Small intestine (tissue), 7 donors: Measurements from ENCODE around the gene SELENOT. TPM values are rescaled to one million over a fixed set of nuclear protein-coding genes. Genes with fewer than 3 reads are reported as not detected.

Source experiments
- DNase-seq, 2 donors: peaks; one replicate each; pipeline versions ENCODE4 v3.0.0 to v3.0.0-alpha.2; 2013
- FAIRE-seq: peaks from 2 replicates; lab custom pipeline; 2012; peaks lifted over from hg19 to GRCh38; lab: Jason Lieb, UNC
- H3K27ac ChIP-seq, 3 donors: one replicate each; pipeline ENCODE4 v1.5.1; 2013; ENCODE audit warnings: low read length in 2 of 3, mild to moderate bottlenecking in 2 of 3, control low read depth in 1 of 3, inconsistent platforms in 1 of 3, low read depth in 1 of 3, moderate library complexity in 1 of 3
- H3K27me3 ChIP-seq, 3 donors: one replicate each; pipeline ENCODE4 v1.6.1; 2013; ENCODE audit warnings: low read length in 3 of 3, inconsistent platforms in 1 of 3; ENCODE audit not compliant: control insufficient read depth in 3 of 3, insufficient read depth in 3 of 3
- H3K36me3 ChIP-seq, 3 donors: one replicate each; pipeline ENCODE4 v1.6.1; 2013; ENCODE audit warnings: low read length in 3 of 3, inconsistent platforms in 1 of 3, low read depth in 1 of 3, mild to moderate bottlenecking in 1 of 3, moderate library complexity in 1 of 3; ENCODE audit not compliant: control insufficient read depth in 3 of 3, insufficient read depth in 2 of 3
- H3K4me1 ChIP-seq, 3 donors: one replicate each; pipeline ENCODE4 v1.6.1; 2013; ENCODE audit warnings: low read length in 2 of 3, inconsistent platforms in 1 of 3, low read depth in 1 of 3, mild to moderate bottlenecking in 1 of 3, moderate library complexity in 1 of 3; ENCODE audit not compliant: control insufficient read depth in 3 of 3, insufficient read depth in 2 of 3
- H3K4me3 ChIP-seq, 3 donors: one replicate each; pipeline ENCODE4 v1.5.1; 2013; ENCODE audit warnings: low read length in 3 of 3, control low read depth in 1 of 3, inconsistent platforms in 1 of 3, low read depth in 1 of 3, mild to moderate bottlenecking in 1 of 3, moderate library complexity in 1 of 3
- H3K9me3 ChIP-seq, 2 donors: one replicate each; pipeline ENCODE4 v1.6.1; 2013; ENCODE audit warnings: low read depth in 1 of 2, low read length in 1 of 2; ENCODE audit not compliant: control insufficient read depth in 2 of 2, insufficient read depth in 1 of 2
- WGBS, 3 donors: extraction: QIAGEN DNeasy Blood & Tissue Kit; methylation state at CpG; one replicate each; pipeline ENCODE4 v1.1.7; 2013; 5-methylcytosine and 5-hydroxymethylcytosine counted together
- polyA plus RNA-seq, 4 donors: library from polyadenylated mRNA; stranded (reverse) in 3 of 4; unstranded in 1 of 4; fragments of 200-250 nt in 3 of 4; fragments of 120-200 nt in 1 of 4; gene quantifications; one replicate each; pipeline versions ENCODE4 v1.2.1 to v1.2.3, GENCODE V29; 2013
- donor health status: healthy with polysubstance abuse.
- donor health status: control.
- donor health status: control.
- donor health status: Bipolar disorder and iron deficiency.
- donor health status: healthy.

SELENOT gene
- polyA plus RNA-seq, 4 donors, result 41.6 to 86.3 (median 75.9) TPM

GRCh38 chr3:150581174-150581573 lies 21.9 kb upstream of the SELENOT start:
- no peak for FAIRE-seq
- peaks cover 7 to 28% (median 10%) of the 10 kb centered on the region in 3 donors for H3K36me3 ChIP-seq

DNA sequence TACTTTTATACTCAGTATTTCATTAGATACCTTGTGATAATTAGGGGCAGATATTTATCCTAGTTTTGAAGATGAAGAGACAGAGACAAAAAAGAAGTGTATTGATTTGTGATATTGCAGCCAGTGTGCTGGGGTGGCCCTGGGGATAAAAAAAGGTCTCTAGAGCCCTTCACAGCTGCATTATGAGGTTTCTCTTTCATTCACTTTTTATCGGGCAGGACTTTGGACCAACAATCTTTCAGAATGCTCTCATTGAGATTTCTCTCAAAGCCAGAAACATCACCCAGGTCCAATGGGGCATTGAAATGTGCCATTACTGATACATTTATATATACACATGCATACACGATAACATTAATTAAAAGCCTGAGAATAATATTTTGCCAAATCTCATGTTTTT lies 20.5 kb upstream of the SELENOT start:
- peaks cover 2 to 20% (median 7%) of the 10 kb centered on the region in 3 donors for H3K36me3 ChIP-seq

More at GRCh38 chr3:150581174-150581573, 21.9 kb upstream of the SELENOT start:
- H3K4me3 ChIP-seq, result no peak overlapping the region
- H3K27ac ChIP-seq, result no peak overlapping the region
- no peaks in the 10 kb centered on the region for H3K27me3 ChIP-seq
- H3K4me1 ChIP-seq, result peaks cover 0 to 3% (median 0%) of the 10 kb centered on the region in 3 donors
- no peaks in the 10 kb centered on the region for H3K9me3 ChIP-seq
- DNase-seq, result no peak

DNA sequence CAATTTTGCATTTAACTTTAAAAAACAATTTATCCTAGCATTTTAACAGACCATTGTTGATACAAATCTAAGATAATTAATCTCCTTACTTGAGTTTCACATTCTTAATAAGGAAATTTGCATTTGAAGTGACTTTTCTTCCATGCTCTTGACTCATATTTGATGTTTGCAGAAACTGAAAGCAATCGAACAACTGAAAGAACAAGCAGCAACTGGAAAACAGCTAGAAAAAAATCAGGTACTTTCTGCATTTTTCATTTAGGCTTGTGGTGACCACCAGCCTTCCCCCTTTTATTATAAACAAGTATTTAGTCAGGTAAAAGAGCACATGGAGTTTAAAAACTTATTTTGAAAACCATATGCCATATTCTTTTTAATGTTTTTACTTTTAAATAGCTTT lies 20.1 kb upstream of the SELENOT start:
- Histone ChIP-seq H3K27me3 (no peaks in the 10 kb centered on the region), H3K9me3 (no peaks in the 10 kb centered on the region), H3K4me3 (no peak overlapping the region), H3K27ac (no peak overlapping the region), H3K4me1 (peaks cover 0 to 3% (median 0%) of the 10 kb centered on the region in 3 donors), H3K36me3 (peaks cover 2 to 20% (median 7%) of the 10 kb centered on the region in 3 donors)
- FAIRE-seq (peak; percentile 30), DNase-seq (peak; percentile 9 to 11)
- 10 to 41% (median 20%) methylated on average over 1 of the region's 1 CpG for WGBS, 3 donors

More for the DNA sequence above, 20.5 kb upstream of the SELENOT start:
- H3K27ac ChIP-seq, result peak overlapping the region in 1 of 3 donors; percentile 38
- H3K27me3 ChIP-seq, result no peaks in the 10 kb centered on the region
- FAIRE-seq (no peak), DNase-seq (peak; percentile 74 to 85)
- H3K4me1 ChIP-seq, result peaks cover 0 to 3% (median 0%) of the 10 kb centered on the region in 3 donors
- no peak overlapping the region for H3K4me3 ChIP-seq
- no peaks in the 10 kb centered on the region for H3K9me3 ChIP-seq
- 8 to 52% (median 20%) methylated on average over 2 of the region's 2 CpGs for WGBS, 3 donors

DNA sequence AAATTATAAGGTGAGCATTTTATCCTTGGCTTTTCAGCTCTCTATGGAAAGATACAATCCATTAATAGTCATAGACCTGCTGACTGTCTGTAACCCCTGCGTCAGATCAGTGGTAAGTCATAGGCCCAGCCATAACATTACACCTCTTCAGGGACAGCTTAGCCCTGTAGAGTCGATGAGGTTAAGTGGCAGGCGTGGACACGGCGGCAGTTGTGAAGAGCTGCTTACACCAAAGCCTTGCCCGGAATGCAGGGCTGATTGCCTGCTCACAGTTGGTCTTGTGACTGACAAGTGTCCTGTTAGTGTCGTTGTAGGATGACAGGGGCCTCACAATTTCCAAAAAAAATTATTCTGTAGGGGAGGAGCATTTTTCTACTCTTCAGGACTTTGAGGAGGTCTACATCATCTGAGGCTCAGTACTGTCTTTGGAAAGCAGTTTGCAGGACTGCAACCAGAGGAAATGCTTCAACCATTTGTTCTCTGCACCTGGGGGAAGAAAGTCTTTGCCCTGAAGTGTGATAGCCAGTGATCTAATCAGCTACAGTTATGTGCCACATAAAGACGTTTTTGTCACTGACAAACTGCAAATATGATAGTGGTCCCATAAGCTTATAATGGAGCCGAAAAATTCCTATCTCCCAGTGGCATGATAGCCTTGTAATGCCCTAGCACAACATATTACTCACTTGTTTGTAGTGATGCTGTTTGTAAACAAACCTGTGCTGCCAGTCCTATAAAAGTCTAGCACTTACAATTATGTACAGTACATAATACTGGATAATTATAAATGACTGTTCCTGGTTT lies 14.9 kb upstream of the SELENOT start:
- WGBS, 3 donors, result 44 to 61% (median 49%) methylated on average over 9 of the region's 9 CpGs
- no peak overlapping the region for H3K27ac ChIP-seq
- FAIRE-seq, result no peak

GRCh38 chr3:150589759-150590158 lies 13.4 kb upstream of the SELENOT start:
- no peaks in the 10 kb centered on the region for H3K4me1 ChIP-seq
- no peaks in the 10 kb centered on the region for H3K27me3 ChIP-seq
- 65 to 78% (median 73%) methylated on average over 6 of the region's 6 CpGs for WGBS, 3 donors
- DNase-seq (no peak), FAIRE-seq (no peak)
- H3K36me3 ChIP-seq, result peaks cover 0 to 13% (median 2%) of the 10 kb centered on the region in 3 donors
- H3K9me3 ChIP-seq, result no peaks in the 10 kb centered on the region
- no peak overlapping the region for H3K27ac ChIP-seq
- no peak overlapping the region for H3K4me3 ChIP-seq

More for the DNA sequence above, 14.9 kb upstream of the SELENOT start:
- Histone ChIP-seq H3K4me1 (no peaks in the 10 kb centered on the region), H3K9me3 (no peaks in the 10 kb centered on the region), H3K4me3 (no peak overlapping the region), H3K27me3 (no peaks in the 10 kb centered on the region), H3K36me3 (peaks cover 0 to 6% (median 0%) of the 10 kb centered on the region in 3 donors)
- no peak for DNase-seq

DNA sequence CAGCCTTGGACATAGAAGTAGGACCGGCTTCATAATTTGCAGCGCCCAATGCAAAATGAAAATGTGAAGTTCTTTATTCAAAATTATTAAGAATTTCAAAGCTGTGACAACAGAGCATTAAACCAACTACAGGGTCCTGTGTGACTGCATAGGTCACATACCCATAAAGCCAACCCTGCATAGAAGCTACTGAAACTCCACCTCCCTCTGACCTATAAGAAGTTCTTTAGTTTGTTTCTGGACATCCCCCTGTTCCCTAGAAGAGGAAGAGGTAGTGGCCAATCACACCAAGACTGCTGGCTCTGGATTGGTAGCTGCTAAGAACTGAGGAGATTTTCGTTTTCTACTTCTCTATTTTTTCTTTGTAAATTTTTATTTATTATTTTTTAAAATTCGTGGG lies 9.0 kb upstream of the SELENOT start:
- Histone ChIP-seq H3K36me3 (peaks cover 0 to 10% (median 2%) of the 10 kb centered on the region in 3 donors), H3K9me3 (no peaks in the 10 kb centered on the region), H3K4me1 (no peaks in the 10 kb centered on the region), H3K4me3 (no peak overlapping the region), H3K27ac (no peak overlapping the region), H3K27me3 (no peaks in the 10 kb centered on the region)
- DNase-seq (no peak), FAIRE-seq (no peak)
- WGBS, 3 donors, result 87 to 89% (median 87%) methylated on average over 4 of the region's 4 CpGs

DNA sequence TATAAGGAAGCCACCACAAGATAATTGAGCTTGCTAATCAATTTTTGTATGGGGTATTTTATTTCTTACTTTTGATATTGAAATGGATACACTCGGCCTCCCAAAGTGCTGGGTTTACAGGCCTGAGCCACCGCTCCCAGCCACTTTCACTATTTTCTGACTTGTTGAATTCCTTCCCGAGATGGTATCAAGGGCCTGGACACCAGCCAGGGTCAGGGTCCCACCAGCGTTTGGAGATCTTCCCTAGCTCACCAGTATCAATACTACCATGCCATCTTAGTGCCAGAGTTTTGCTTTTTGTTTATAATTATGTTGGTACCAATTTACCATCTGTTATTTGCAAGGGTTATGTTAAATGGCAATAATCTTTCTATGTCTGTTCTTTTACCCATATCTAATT lies 5.5 kb upstream of the SELENOT start:
- Histone ChIP-seq H3K27me3 (no peaks in the 10 kb centered on the region), H3K27ac (no peak overlapping the region), H3K9me3 (no peaks in the 10 kb centered on the region), H3K36me3 (peaks cover 0 to 10% (median 2%) of the 10 kb centered on the region in 3 donors), H3K4me3 (no peak overlapping the region), H3K4me1 (peaks cover 0 to 2% (median 0%) of the 10 kb centered on the region in 3 donors)
- FAIRE-seq, result no peak
- no peak for DNase-seq
- 92 to 95% (median 93%) methylated on average over 4 of the region's 4 CpGs for WGBS, 3 donors

DNA sequence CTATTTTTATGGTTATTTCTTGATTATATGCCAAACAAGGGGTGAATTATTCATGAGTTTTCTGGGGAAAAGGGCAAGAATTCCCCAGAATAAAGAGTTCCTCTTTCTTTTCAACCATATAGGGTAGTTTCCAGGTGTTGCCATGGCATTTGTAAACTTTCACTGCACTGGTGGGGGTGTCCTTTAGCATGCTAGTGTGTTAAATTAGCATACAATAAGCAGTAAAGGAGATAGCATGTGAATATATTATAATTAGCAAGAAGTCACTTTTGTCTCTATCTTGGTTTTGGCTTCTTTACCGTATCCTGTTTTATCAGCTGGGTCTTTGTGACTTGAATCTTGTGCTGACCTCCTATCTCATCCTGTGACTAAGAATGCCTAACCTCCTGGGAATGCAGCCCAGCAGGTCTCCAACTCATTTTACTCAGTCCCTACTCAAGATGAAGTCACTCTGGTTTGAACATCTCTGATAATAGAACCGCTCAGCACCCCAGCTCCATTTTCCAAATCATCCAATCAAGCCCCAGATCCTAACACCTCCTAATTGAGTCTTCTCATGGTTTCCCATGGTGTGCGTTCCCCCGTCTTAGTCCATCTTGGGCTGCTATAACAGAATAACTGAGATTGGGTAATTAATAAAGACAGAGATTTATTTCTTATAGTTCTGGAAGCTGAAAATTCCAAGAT lies 3.4 kb upstream of the SELENOT start:
- Histone ChIP-seq H3K27ac (no peak overlapping the region), H3K4me3 (no peak overlapping the region), H3K36me3 (peaks cover 0 to 3% (median 0%) of the 10 kb centered on the region in 3 donors), H3K27me3 (no peaks in the 10 kb centered on the region), H3K4me1 (peaks cover 0 to 2% (median 0%) of the 10 kb centered on the region in 3 donors), H3K9me3 (no peaks in the 10 kb centered on the region)
- DNase-seq (no peak), FAIRE-seq (no peak)
- 70 to 73% (median 72%) methylated on average over 4 of the region's 4 CpGs for WGBS, 3 donors
